Transverse colon (tissue), 3 donors: Measurements from ENCODE around the gene TPGS1.
A peak's percentile ranks its signal among the peaks of the same experiment; 100 is the strongest.

Experiments
- CTCF ChIP-seq, 5 experiments: fragments of 200-600 bp in 3 of 5; fragments of 450-650 bp in 2 of 5; sonication (generic) in 3 of 5; IDR thresholded peaks; 1 replicate in 2 of 5; 2 replicates in 3 of 5; pipeline ENCODE4 v1.5.1; 2016 to 2017; ENCODE audit warnings: antibody characterized with exemption in 5 of 5, inconsistent platforms in 3 of 5, mild to moderate bottlenecking in 2 of 5, moderate library complexity in 1 of 5
- POLR2A ChIP-seq: fragments of 450-650 bp; IDR thresholded peaks from one replicate; pipeline ENCODE4 v1.6.1; 2016; ENCODE audit warnings: antibody characterized with exemption, mild to moderate bottlenecking, moderate library complexity

GRCh38 chr19:518598-519231 lies 11.4 kb downstream of the TPGS1 start:
- TF ChIP-seq CTCF (IDR thresholded peaks at IDR 0.05) (peak in 2 of 5 experiments; percentile 10 to 23), POLR2A (no peak)
